Stimulated activated CD8-positive, alpha-beta memory T cell treated with anti-CD3 and anti-CD28 coated beads, Interleukin-4, amount 100 ng/mL, for 24 hours (primary cell): ENCODE measurements around the gene EPN1.

Experiments used
- DNase-seq: peaks from one replicate; pipeline ENCODE4 v3.0.0-alpha.2; 2020; ENCODE audit warnings: low read depth

EPN1 gene

DNA sequence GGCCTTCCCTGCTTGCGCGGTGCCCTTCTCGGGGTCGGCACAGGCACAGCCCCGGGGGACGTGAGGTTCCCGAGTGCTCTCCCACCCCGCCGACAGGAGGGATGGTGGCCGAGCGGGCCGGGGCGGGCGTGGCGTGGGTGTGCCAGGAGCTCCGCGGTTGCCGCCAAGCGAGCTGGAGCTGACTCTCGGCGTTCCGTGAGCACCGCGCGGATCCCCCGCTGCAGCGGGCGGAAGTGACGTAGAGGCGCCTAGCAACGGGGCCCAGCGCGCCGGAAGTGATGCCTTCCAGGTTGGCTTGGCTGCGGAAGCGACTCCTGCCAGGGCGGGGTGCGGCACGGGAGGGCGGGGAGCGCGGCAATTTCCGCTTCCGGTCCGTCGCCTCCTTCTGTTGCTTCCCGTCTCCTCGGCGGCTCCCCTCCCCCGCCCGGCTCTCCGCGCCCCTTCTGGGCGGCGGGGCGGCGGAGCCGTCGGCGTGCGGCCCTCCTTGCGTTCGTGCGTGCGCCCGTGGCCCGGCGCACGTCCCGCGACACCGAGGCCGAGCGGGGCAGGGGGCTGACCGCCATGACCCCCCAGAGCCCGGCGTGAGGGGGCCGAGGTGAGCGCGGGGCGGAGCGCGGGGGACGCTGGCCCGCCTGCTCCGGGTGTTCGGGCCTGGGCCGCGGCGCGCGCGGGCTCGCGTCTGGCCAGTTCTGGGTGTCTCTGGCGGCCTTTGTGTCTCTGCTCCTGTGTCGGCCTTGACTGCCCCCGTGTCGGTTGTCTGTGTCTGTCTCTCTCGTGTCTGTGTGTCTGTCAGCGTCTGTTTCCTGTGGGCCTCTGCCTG is at the start of gene EPN1:
Gene EPN1 (plus strand): TSS at position 386 of the 820 bp plus-strand sequence. CDS start 3,402 bp downstream, outside the sequence.
- DNase-seq, result peak; percentile 97

DNA sequence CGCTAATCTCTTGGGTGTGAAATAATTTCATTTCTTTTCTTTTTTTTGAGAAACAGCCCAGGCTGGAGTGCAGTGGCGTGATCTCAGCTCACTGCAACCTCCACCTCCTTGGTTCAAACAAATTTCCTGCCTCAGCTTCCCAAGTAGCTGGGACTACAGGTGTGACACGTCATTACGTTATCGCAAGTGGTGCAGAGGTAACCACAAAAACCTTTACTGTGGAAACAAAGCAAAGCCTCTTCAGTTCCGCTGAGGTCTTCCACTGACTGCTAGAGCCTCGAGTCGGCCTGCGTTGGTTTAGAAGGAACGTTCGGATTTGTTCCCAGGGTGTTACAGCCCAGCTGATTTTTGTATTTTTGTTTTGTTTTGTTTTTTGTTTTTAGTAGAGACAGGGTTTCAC is 48.7 kb upstream of the EPN1 start:
- DNase-seq, result no peak

DNA sequence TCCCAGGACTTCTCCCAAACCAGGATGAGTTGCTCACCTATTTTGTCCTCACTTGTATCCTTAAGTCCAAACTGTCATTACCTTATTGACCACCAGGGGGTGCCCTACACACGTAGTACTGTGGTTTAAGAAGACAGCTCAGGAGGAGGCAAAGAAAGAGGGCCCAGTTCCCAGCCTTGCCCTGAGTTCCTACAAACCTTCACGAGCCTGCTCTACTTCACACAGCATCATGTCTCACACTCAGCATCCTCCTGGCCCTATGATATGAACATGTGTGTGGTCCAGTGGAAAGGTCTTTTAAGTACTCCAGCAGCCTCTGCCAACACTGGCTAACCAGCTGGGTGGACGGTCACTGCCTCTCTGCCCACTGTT is 42.6 kb upstream of the EPN1 start:
- peak; percentile 74 for DNase-seq

DNA sequence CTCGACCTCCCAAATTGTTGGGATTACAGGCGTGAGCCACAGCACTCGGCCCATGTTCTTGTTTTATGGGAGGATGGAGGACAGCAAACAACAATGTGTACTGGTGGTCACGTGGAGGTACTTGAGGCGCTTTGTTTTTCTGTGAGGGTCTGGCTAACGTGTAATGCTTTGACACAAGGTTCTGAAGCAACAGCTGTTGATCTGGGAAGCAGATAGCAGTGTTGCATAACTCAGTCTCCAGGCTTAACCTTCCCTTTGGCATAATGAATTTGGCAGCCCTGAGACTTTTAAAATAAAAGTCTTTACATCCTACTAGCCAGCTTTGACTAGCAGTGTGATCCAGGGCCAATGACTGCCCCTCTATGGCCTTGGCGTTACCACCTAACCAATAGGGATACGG is 41.2 kb upstream of the EPN1 start:
- no peak for DNase-seq

DNA sequence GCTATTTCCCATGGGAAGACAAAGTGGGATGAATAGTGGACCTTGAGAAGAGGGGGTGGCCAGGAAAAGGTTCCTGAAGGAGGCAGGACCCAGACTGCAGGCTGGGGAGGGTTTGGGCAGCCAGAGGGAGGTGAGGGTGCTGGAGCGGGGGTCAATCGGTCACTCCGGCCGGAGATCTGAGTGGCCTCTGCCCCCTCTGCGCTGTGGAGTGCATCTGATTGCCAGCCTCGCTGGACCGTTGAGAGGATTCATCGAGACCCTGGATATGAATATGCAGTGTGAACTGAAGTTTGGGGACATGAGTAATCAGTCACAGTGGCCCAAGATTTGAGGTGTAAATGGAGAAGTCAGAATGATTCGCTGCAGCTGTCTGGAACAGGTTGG is 39.7 kb upstream of the EPN1 start:
- no peak for DNase-seq

DNA sequence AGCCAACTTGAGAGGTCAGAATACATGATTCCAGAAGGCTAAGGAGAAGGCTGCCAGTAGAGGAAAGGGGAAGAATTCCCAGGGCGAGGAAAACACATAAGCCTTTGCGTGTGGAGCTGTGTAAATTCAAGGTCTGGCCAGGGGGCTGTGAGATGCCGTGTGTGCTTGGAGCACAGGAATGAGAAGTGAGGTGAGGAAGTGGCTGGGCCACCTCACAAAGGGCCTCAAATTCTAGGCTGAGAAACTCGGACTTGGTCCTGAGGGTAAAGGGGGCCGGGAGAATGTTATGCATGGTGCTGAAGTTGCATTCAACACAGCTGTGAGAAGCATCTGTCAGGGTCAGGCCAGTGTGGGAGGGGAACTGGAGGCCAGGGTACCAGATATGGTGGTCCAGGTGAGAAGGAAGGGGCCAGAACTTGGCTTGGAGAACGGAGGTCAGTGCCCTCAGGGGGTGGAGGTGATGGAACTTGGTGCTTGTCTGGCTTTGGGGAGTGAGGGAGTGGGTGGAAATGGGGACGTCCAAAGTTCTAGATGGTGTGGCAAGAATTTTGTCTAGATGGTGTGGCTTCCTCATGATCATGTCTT is 39.1 kb upstream of the EPN1 start:
- no peak for DNase-seq

DNA sequence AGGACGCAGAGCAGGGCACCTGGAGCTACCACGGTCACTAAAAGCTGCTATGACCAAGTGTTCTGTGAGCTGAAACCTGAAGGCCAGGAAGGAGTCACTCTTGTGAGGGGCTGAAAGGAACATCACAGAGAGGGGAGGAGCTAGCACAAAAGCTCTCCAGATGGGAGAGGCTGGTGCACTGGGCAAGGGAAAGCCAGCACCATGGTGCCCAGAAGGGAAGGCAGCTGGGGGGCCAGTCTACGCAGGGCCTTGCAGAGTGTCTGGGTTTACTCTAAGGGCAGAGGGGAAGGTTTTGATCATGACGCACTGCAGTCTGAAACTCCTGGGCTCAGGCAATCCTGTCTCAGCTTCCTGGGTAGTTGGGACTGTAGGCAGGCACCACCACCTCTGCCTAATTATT is 38.3 kb upstream of the EPN1 start:
- DNase-seq, result no peak

DNA sequence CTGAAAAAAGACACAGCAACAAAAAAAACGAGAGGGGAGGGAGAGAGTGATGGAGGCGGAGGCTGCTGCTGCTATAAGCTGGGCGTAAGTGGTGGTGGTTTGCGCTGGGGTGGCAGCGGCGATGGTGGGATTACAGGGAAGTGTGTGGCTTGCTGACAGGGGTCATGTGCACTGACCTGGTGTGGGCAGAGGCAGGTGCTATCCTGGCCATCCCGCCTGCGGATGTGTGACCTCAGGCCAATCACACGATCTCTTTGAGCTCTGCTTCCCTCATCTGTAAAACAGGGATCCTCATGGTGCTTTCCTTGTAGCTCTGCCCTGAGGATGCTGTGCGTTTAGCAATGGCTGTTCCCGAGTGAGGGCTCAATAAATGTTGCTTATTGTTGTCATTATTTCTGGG is 37.5 kb upstream of the EPN1 start:
- DNase-seq, result no peak

DNA sequence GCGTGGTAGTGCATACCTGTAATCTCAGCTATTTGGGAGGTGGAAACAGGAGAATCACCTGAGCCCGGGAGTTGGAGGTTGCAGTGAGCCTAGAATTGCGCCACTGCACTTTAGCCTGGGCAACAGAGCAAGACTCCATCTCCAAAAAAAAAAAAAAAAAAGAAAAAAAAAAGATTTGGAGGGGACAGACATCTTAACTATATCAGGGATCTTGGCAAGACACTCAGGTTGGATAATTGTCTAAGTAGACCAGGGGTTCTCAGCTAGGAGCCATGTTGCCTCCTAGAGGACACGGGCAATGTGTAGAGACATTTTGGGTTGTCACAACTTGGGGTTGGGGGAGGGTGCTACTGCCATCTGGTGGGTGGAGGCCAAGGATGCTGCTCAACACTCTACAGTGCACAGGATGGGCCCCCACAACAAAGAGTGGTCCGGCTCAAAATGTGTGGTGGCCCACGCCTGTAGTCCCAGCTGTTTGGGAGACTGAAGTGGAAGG is 36.1 kb upstream of the EPN1 start:
- DNase-seq, result peak; percentile 40

DNA sequence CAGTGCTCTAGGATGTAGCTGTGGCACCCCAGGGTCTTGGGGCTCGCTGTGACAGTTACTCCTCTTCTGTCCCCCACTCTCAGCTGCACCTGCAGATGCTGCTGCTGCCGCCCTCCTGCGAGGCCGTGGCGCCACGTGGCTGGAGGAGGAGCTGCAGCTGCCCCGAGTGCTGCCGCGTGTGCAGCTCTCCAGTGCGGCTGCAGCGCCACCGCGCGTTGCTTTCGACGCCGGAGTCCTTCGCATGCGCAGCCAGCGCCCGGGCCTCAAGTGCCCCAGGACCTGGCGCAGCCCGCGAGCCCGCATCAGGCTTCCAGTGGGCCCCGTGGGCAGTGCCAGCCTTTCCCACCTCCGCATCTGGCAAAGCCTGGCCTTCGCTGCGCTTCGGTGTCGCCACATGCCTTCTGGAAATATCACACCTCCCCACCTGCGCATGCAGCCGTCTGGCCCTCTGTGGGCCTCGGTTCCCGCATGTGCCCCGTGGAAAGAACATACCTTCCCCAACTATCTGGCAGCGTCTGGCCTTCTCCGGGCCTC is 34.9 kb upstream of the EPN1 start:
- DNase-seq, result peak; percentile 51

DNA sequence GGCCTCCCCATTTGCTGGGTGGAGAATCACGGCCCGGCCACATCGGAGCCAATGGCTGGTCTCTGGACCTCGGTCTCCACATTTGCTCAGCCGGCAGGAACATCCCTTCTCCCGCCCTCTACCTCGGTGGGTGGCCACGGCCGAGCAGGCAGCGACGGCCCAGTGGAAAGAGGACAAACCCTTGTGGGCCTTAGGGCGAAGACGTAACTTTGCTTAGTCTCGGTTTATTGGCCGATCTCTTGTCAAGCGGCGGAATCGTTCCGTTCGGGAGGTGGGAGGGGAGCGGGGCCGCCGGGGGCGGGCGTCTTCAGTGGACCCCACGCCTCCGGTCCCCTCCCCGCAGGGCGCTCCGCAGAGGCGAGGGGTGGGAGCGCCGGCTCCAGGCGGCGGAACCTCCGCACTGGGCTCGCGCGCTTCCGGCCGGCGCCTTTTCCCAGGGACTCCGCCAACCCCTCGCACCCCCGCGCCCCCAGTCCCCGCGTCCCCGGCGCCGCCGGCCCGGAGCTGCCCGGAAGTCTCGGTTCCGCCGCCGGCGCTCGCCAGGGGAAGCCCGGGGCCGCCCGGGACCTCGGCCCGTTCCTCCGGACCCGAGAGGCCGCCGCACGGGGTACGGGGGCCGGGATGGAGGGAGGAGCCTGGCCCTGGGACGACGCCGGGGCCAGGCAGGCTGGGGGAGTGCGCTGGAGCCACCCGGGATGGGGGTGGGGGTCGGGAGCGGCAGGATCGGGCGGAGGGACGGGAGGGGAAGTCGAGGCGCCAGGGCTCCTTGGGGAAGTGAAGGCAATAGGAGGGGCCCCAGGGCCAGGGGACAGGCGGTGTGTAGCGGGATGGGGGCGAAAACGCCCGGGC is 34.2 kb upstream of the EPN1 start, which contains the start of gene ZNF580:
Gene ZNF580 (plus strand): TSS at position 426 of the 849 bp plus-strand sequence. CDS start 1,507 bp downstream, outside the sequence.
- peak; percentile 53 for DNase-seq

DNA sequence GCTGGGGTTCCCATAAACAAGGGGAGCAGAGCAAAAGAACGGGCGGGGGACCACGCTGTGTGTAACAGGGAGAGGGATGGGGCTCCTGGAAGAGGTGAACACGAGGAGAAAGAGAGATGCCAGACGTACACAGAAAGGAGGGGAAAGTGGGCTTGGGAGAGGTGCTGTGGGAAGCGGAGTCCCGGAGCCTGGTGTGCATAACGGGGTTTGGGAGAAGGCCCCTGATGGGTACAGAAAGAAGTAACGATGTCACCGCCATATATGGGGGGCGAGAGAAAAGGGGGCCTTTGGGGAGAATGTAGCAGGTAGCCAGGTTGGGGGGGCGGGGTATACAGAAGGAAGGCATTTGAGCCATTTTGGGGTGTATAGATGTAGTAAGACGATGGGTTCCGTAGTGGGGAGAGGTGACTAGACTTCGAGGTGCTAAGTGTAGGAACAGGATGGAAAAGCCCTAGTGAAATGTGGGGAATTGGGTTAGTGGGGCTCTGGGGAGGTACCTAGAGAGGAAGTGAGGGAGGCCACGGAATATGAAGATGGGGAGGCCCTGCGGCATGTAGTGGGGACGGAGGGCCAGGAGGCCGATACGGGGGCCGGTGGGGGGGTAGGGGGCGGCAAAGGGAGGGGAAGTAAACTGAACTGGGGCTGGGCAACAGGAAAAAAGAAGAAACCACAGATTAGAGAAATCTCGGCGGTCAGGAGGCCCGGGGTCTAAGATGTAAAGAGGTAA is 33.4 kb upstream of the EPN1 start:
- no peak for DNase-seq

DNA sequence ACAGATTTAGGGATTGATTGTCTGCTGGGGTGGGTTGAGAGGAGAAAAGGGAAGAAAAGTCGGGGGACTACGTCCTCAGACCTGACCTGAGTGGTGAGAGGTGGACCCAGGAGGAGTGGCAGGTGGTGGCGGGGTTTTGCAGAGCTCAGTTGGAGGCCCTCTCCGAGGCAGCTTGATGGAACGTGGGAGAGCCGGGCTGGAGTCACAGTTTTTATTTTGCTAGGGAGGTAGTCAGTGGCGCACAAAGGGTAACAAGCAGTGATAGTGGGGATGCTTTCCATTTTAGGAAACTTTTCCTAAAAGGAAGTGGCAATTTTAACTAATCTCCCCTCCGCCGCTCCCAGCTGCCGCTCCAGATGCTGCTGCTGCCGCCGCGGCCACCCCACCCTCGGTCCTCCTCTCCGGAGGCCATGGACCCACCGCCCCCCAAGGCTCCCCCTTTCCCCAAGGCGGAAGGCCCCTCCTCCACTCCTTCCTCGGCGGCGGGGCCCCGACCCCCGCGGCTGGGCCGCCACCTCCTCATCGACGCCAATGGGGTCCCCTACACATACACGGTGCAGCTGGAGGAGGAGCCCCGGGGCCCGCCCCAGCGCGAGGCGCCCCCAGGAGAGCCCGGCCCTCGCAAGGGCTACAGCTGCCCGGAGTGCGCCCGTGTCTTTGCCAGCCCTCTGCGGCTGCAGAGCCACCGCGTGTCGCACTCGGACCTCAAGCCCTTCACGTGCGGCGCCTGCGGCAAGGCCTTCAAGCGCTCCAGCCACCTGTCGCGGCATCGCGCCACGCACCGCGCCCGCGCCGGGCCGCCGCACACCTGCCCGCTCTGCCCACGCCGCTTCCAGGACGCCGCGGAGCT is 32.6 kb upstream of the EPN1 start:
- DNase-seq, result no peak

DNA sequence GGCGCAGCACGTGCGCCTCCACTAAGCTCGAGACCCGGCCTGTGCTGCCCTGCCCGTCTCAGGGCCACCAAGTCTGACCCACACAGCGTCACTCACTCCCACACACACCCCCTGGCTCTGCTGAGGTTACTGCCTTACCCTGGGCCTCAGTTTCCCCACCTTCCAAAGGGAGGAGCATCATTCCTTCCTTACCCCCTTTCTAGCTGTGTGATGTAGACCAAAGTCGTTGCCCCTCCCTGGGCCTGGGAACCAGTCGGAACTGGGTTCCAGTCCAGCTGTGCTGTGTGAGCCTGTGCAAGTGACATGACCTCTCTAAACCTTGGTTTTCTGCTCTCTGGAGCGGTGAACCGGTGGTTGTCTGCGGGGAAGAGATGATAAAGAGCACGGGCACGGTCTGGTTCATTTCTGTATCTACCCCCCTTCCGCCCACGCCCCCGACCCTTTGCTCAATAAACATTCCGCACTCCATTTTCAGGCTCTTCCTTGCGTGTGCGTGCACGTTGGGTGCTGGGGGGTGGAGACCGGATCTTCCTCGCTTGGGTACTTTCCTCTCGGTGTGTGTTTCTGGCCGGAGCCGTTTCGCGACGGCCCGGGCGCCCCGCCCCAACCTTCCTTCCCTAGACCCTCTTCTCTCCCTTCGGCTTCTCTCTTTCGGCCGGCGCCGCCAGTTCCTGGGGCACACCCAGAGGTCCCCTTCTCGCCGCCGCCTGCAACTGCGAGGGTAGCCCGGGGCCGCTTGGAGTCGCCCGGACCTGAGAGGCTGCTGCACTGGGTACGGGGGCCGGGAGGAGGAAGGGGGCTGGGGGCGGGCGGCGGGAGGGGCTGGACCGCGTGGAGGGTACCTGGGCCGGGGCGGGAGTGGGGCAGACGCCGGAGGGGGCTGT is 31.8 kb upstream of the EPN1 start, which contains the start of gene ZNF581:
Gene ZNF581 (plus strand): TSS at position 647 of the 884 bp plus-strand sequence. CDS start 923 bp downstream, outside the sequence.
- peak; percentile 69 for DNase-seq

DNA sequence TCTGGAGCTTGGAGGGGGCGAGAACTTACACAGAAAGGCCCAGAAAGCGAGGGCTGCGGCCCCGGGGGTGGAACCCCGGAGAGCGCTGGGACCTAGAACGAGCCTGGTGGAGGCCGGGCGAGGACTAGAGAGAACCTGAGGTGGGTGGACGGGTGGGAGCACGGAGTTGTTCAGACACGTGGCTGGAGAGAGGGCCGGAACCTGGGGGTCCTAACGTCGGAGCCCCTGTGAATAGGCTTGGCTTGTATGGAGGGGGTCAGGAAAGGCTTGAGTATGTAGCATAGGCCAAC is 31.2 kb upstream of the EPN1 start:
- DNase-seq, result no peak

DNA sequence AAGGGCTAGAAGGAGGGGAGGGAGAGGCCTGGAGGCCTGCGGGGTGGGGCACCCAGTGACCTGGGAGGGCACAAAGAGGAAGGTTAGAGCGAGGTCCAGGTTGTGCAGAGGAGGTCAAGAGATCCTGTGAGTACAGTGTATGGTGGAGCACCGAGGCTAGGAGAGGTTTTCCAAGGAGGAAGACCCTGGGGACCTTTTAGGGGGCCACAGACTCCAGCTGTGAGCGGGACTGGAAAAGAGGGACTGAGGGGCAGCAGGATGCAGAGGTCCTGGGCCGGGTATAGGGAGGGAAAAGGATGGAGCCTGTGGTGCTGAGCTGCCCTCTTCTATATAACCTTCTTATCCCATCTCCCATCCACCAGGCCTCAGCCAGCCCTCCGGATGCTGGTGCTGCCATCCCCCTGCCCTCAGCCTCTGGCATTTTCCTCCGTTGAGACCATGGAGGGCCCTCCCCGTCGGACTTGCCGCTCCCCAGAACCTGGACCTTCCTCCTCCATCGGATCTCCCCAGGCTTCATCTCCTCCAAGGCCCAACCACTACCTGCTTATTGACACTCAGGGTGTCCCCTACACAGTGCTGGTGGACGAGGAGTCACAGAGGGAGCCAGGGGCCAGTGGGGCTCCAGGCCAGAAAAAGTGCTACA is 30.7 kb upstream of the EPN1 start:
- DNase-seq, result no peak

DNA sequence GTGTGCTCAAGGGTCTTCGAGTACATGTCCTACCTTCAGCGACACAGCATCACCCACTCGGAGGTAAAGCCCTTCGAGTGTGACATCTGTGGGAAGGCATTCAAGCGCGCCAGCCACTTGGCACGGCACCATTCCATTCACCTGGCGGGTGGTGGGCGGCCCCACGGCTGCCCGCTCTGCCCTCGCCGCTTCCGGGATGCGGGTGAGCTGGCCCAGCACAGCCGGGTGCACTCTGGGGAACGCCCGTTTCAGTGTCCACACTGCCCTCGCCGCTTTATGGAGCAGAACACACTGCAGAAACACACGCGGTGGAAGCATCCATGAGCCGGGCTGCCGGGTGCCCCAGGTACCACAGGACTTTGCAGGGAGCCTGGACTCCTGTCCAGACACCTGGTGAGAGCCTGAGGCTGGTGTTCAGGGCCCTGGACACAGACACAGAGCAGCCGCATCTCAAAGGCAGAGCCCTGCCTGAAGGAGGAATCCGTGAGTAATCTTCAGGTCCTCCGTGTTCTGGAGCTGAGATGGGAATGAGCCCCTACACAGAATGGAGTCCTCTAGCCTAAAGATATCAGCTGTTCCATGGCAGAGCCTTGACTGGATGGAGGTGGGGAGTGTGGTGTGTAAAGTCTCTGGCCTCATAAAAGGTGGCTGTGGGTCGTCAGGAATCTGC is 30.0 kb upstream of the EPN1 start:
- no peak for DNase-seq

DNA sequence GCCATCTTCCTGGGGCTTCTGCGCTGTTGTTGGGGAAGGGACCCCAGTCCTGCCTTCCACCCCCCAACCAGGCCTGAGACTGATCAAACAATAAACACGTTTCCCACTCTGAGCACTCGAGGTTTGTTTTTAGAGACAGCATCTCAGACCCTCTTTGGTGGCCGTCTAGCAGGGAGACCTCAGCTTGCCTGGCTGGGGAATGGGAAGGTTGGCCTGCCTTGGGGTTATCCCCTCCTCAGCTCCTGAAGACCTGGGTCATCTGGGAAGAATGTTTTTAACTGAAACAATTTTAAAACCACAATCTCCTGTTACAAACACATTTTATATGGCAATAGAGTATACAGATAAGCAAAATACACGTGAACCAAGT is 29.5 kb upstream of the EPN1 start:
- DNase-seq, result no peak
